Measurements from ENCODE around the gene SNX3.
"Not testable (repeated sequence)": the region's sequence is repeated elsewhere in the genome, so short reads cannot be mapped to it uniquely, and the experiment has no call there.

The SNX3 gene

DNA sequence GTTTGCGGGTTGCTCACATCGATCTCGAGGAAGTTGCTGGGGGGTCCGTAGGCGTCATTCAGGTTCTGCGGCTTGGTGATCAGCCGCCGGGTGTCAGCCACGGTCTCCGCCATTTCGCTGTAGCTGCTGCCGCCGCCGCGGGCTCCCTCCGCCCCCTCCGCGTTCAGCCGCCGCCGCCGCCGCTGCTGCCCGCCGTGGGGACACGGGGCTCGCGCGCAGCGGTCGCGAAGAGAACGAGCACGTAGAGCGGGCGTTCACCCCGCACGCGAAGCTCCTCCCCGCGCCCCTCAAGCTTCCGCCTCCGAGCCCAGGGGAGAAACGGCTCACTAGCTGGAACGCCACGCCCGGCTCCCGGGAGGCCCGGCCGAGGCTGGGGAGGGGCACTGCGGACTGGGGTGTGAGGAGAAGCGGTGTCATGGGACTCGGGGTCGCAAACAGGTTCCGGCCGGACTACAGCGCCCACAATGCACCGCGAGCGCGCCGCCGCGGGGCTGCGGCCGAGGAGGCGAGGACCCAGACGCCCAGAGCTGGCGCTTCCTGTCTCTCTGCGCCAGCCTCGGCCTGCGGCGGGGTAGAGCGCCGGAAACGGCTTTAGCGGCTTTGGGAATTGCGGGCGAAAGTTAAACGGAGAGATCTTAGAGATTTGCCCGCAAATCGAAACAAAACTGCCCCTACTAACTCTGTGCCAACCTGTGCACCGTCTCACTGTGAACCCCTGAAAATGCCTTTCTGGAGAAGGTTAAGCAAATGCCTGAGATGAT, at the start of gene SNX3:
Gene SNX3 (minus strand): TSS at position 232 of the 761 bp plus-strand sequence. CDS start 119 bp downstream, at position 113.
- peak within 1 kb of the TSS; percentile 96 for H3K4me3 ChIP-seq (ENCODE audit: low read depth, low read length)
- TF ChIP-seq, protein P1, sequence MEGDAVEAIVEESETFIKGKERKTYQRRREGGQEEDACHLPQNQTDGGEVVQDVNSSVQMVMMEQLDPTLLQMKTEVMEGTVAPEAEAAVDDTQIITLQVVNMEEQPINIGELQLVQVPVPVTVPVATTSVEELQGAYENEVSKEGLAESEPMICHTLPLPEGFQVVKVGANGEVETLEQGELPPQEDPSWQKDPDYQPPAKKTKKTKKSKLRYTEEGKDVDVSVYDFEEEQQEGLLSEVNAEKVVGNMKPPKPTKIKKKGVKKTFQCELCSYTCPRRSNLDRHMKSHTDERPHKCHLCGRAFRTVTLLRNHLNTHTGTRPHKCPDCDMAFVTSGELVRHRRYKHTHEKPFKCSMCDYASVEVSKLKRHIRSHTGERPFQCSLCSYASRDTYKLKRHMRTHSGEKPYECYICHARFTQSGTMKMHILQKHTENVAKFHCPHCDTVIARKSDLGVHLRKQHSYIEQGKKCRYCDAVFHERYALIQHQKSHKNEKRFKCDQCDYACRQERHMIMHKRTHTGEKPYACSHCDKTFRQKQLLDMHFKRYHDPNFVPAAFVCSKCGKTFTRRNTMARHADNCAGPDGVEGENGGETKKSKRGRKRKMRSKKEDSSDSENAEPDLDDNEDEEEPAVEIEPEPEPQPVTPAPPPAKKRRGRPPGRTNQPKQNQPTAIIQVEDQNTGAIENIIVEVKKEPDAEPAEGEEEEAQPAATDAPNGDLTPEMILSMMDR (IDR thresholded peaks at IDR 0.05; ENCODE audit: low read depth, low read length) = no peak

DNA sequence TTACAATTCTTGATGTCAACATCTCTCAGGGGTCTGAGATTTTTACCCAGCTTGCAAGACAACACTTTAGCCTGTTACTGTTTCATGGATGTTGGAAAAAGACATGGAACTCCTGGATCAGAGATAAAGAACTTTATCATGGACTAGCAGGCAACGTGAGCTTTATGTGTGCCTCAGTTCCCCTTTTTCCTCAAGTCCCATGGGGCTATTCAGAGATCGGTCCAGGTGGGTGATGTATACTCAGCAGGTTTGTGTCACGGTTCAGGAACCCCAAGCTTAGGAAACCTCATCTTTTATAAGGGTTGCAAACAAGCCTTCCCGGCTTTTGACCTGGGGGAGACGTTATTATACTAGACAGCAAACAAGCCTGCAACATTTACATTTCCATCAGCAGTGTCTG, 49.0 kb upstream of the SNX3 start:
- H3K4me3 ChIP-seq (ENCODE audit: low read depth, low read length) = no peak overlapping the region
- TF ChIP-seq, protein P1 (IDR thresholded peaks at IDR 0.05; ENCODE audit: low read depth, low read length) = no peak

- not testable (repeated sequence) for H3K4me3 ChIP-seq (ENCODE audit: low read depth, low read length)
Observed at GRCh38 chr6:108308641-108309040, 47.8 kb upstream of the SNX3 start.

DNA sequence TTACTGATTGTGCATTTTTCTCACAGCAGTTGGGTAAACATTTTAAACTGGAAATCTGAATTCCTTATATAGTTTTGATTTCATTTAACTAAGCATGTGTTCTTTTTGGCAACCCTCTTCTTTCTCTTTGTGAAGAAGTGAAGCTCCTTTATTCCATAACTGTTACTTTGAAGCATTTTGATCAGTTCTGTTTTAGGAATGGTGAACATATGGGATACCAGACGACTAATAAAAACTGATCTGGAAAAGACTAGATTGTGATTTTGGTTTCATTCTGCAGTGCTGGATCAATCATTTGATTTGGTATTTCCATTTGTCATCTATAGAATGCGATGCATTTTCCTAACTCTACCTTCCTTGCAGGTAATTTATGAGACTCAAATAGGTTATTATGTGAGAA, 43.8 kb upstream of the SNX3 start:
- TF ChIP-seq, protein P1 (IDR thresholded peaks at IDR 0.05; ENCODE audit: low read depth, low read length) = no peak
- H3K4me3 ChIP-seq (ENCODE audit: low read depth, low read length) = no peak overlapping the region

- no peak overlapping the region for H3K4me3 ChIP-seq (ENCODE audit: low read depth, low read length)
- TF ChIP-seq, protein P1 (IDR thresholded peaks at IDR 0.05; ENCODE audit: low read depth, low read length) = no peak
Observed at GRCh38 chr6:108302386-108302785, 41.5 kb upstream of the SNX3 start.

- peak overlapping the region; percentile 83 for H3K4me3 ChIP-seq (ENCODE audit: low read depth, low read length)
Observed at GRCh38 chr6:108295676-108296075, 34.8 kb upstream of the SNX3 start.

GRCh38 chr6:108294727-108295625, 34.1 kb upstream of the SNX3 start, which contains the start of gene AFG1L:
TSS of gene AFG1L (plus strand) at chr6:108295054. CDS start at chr6:108295080, 26 bp downstream.
- H3K4me3 ChIP-seq (ENCODE audit: low read depth, low read length) = peak within 1 kb of the TSS; percentile 83
- TF ChIP-seq, protein P1 (IDR thresholded peaks at IDR 0.05; ENCODE audit: low read depth, low read length) = no peak

More at GRCh38 chr6:108295676-108296075, 34.8 kb upstream of the SNX3 start:
- TF ChIP-seq, protein P1 (IDR thresholded peaks at IDR 0.05; ENCODE audit: low read depth, low read length) = no peak

Data from WI38 (cell line).